Raji (cell line): ENCODE results near the gene AHR.

Experiments used
- POLR2A ChIP-seq: IDR thresholded peaks from 2 replicates; pipeline ENCODE4 v1.6.1; 2011; ENCODE audit warnings: low read depth, low read length, control low read depth; ENCODE audit not compliant: insufficient read depth

Gene AHR

DNA sequence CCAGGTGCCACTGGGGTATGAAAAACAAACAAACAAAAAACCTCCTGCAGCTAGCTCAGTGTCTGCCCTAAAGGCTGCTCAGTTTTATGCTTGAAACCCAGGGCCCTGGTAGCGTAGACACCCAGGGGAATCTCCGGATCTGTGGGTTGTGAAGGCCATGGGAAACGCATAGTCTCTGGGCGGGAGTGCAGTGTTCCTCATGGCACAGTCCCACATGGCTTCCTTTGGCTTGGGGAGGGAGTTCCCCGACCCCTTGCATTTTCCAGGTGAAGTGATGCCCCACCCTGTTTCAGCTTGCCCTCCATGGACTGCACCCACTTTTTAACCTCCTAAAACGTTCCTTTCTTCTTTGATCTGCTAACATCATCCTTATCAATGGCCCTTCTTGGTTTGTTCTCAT, 56.0 kb downstream of the AHR start:
- TF ChIP-seq POLR2A, result no peak

DNA sequence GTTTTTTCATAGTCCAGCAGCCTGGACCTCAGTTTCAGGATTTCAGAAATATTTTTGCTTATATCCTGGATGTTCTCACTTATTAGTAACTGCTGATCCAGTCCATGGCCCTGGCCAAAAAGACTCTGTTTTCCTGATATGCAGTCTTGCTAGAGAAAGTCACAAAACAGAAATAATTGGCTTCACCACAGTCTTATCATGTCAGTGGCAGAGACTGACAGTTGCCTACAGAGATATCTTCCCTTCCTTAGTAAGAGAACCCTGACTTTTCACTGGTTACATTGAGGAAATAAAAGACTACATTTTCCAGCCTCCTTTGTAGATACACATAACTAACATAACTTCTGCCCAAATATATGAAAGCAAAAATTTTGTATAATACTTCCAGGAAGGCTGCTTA, 56.6 kb downstream of the AHR start:
- TF ChIP-seq POLR2A, result no peak

DNA sequence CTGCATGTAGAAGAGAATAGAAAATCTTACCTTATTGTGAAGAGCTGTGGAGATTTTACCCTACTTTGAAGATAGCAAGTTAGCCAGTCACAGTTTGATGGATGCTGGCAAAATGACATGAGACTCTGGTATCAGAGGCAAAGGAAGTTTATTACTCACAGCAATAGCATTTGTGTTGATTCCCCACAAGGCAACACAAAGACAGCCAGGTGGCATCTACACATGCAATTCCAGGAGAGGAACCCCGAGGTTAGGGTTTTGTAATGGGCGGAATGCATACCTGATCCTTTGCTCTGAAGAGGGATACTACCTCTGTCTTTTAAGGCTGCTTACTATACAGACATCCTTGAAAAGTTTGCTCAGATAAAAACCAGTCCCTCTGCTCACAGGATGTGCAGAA, 59.5 kb downstream of the AHR start:
- no peak for TF ChIP-seq POLR2A

DNA sequence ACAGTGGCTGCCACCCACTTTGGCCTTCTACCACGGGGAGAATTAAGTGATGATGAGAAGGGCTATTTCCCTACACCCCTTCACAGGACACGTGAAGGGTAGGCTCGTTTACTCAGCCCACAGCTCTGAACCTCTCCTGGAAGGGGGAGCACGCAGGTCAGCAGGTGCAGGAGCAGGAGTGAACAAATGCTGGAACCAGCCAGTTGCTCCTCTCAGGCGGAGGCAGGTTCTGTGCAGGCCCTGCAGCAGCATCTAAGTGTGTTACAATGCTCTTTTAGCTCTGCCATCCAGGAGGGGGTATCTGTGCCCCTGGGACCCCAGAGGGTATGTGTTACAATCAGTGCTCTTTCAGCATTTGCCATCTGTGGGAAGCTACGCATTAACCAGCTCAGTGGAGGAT, 61.2 kb downstream of the AHR start:
- no peak for TF ChIP-seq POLR2A

DNA sequence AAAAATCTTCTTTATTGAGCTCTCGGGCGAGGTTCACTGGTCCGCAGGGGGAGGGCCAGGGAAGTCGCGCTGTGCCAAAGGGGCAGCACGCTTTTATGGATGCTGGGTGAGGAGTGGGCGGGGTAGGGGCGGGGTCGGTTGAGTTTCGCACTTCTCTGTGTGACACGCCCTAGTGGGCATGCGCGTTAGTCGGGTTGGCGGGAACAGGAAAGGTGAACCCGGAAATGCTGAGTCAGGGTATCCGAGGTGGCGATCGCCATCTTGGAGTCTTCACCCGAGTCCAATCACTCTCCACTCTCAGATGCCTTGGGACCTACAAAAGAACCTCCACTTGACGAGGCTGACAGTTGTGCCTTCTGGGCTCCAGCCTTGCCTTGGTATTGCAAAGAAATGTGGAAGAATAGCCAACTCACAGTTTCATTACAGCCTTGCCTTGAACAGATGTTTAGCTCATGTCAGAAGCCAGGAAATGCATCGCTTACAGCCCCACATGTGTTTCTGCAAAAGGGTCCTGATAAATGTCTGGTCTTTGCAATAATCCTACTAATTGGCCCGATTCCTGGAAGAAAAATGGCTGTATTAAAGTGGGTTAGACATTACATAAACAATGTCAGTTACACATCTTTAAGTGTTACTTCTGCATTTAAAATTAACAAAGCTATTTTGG, 64.1 kb downstream of the AHR start:
- no peak for TF ChIP-seq POLR2A

DNA sequence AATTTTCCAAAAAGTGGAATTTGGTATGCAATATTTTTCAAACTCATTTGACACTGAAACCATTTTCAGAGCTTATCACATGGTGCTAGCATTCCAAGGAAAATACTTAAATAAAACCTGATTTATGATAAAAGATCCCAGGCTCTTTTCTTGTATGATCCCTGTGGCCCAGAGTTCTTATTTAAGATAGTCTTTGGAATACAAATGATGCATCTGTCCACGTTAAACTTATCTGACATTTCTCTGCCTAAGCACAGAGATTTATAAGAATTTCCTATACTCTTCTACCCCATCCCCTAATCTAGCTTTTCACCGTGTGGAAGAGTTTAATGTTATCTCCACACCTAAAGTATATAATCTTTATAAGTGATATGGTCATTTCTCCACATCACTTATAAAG, 66.2 kb downstream of the AHR start:
- no peak for TF ChIP-seq POLR2A

DNA sequence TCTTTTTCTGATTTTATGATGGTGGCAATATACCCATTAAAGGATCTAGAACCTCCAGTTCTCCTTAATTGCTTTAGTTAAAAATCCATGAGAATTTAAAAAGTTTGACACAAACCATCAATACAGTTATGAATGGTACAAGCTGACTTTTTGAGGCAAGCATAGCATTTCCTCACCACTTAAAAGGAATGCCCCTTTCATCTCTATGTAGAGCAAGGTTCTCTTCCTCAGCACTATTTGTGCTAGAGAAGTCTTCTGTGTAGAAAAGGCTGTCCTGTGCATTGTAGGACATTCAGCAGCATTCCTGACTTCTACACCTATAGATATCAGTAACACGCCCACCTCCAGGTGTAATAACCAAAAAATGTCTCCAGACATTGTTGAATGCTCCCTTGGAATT, 67.3 kb downstream of the AHR start:
- TF ChIP-seq POLR2A, result no peak

DNA sequence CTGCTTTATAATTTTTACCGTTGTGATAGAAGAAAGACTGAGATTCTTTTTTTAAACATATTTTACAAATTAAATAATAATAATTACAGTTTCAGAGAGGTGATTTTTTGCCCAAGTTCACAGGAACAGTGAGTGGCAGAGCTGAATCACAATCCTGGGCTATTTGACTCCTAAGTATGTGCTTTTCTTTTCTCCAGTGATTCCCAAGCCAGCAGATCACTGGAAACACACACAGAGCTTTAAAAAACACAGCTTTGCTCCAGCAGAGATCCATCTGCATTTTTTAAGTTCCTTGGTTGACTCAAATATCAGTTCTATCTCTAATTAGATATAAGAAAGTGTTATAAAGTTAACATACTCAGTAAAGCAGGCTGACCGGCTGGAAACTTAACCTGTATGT, 69.0 kb downstream of the AHR start:
- TF ChIP-seq POLR2A, result no peak

DNA sequence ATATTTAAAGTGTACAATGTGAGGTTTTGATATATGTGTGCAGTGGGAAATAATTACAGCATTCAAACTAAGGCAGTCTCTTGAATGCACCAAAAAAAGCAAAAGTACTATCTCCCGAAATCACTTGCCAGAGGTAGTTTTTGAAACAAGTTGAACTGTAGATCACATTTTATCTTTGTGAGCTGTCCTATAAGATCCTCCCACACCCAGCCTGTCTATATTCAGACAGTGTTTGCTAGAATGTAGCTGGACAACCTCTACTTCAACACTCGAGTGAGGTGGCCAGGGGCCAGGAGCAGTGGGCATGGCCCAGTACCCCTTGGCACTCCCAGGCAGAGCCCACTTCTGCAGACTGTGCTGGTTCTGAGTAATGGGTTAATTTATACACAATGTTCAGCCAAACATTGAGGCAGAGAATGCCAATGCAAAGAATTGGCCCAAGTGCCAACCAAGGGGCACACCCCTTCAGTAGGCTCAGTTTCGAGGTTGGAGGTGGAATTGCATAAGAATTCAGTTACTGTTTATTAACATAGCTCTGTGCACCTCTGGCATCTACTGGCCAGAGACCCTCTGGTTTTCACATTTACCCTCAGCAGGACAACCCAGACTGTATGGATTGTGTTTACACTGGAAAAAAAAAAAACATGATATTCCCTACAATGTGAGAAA, 70.5 kb downstream of the AHR start:
- no peak for TF ChIP-seq POLR2A

DNA sequence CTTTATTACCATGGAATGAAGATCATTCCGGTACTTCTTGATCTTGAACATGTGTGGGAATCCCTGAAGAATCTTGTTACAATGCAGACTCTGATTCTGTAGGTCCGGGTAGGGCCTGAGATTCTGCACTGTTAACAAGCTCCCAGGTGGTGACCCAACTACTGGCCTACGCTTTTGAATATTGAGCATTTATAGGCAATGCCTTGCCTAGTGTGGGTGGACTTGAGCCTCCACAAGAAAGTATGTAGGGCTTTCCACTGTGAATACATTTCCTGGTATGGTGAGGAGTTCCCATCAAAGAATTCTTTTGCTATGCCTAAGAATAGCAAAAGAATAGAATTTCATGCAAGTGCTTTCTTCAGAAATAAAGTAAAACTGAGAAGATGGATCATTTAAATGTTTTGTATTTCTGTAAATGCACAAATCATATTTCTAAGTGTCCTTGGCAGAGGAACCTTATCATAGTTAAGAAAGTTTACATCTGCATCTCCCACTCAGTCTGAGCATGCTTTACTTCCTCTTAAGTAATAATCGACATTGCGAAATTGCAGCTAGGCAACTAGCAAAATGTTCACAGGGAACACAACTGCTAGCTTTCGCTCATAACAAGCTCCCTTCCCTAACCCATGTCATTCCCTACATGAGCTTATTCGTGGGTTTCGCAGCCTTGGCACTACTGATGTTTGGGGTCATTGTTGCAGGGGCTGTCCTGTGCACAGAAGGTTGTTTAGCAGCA, 71.4 kb downstream of the AHR start:
- TF ChIP-seq POLR2A, result no peak

DNA sequence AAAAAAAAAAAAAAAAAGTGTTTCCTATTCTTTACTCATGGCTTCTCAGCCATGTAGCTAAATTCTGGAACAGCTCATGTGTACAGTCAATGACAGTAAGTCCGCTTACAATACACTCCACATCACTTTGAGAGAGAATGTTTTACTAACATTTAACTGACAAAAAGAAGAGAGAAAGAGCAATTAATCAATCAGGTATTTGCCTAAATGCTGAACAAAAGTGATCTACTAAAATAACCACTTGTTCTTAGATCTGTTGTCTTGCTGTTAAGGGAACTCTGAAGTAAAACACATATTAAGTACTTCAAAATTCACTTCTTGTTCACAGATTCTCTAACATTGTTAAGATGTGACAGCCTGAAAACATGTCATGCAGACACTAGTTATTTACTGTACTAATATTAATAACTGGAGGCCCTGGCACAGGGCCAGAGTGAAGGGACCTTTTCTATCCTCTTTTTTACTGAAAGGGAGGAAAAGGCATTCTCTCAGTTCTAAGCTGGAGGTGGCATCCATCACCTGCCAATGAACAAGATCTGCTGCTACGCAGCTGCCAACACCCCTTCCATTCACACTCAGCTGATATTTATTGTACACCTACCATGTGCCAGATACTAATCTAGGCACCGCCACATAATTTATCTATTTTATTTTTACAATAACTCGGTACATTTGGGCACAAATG, 72.6 kb downstream of the AHR start:
- TF ChIP-seq POLR2A, result no peak

DNA sequence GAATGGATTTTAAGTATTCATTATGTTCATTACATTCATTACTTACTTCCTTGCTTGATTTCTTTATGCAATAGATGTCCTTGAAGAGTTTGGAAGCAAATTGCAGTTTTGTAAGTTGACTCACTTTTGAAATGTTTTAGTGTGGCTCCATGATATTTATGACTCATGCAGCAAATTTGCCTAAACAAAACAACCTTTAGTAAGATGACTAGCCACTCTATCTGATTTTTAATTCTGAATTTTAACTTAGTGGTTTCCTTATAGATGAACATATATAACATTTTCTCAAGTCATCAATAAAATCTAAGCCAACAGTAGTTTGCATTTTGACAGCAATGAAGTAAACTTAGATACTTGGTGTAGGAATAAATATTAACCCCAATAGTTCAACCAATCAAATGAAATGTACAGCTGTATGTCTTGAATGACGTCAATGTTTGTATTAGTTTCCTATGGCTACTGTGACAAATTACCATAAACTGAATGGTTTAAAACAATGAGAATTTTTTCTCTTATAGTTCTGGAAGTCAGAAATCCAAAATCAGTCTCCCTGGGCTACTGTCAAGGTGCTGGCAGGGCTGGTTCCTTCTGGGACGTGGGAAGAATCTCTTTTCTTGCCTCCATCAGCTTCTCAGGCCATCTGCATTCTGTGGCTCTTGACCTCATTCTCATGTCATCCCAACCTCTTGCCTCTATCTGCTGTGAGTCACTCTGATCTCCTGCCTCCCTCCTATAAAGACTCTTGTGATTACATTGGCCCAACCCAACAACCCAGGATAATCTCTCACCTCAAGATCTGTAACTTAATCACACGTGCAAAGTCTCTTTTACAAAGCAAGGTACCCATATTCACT, 73.4 kb downstream of the AHR start:
- no peak for TF ChIP-seq POLR2A

DNA sequence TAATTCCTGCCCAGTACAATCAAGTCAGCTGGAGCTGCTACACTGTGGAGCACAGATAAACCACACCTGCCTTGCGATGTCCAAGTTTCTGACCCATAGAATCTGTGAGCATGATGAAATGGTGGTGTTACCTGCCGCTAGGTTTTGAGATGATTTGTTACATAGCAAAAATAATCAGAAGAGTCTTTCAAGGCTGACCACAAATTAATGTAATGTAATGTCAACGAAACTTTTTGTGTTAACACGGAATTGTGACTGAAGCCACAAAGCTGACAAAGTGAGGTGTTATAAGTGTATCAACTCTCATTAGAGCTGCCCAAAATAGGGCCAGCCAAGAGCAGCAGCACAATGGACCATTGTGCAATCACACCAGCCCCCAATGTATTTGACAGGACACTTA, 75.7 kb downstream of the AHR start:
- TF ChIP-seq POLR2A, result no peak

DNA sequence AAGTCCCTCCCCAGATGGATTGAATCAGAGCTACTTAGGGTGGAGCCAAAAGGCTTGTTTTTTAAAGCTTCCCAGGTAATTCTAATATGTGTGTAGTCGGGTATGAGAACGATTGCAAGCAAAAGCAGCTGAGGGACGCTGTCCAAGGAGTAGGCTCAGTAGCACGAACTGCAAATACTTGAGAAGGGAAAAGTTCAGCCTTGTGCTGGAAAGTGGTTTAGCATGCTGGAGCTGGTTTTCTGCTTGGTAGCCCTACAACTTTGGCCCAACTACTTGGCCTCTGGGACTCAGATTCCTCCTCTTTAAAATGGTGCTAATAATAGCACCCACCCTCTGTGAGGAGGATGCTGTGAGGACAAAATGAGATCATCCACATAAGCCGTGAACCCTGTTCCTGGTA, 76.2 kb downstream of the AHR start:
- TF ChIP-seq POLR2A, result no peak

DNA sequence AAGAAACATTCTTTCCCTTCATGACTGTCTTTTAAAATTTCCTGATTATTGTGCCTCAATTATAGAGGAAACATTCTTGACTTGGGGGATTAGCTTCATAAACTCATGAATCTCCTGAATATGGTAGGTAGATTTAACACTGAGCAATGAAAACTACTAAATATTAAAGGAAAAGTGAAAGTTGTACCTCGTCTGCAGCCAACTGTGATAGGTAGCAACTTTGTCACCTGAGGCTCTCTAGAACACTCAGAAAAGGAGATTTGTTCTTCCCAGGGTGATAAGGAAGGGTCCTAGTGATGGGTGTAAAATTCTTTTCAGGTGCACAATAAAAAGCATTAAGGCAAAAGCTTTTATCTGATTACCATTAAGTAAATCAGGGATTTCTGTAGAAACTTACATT, 78.1 kb downstream of the AHR start:
- no peak for TF ChIP-seq POLR2A
